Hindlimb muscle (tissue), 1 donor: ENCODE measurements around the gene PINLYP. TPM values are rescaled to one million over a fixed set of nuclear protein-coding genes. Genes with fewer than 3 reads are reported as not detected.

Experiments
- polyA plus RNA-seq: library from polyadenylated mRNA; unstranded; fragments of 120-200 nt; gene quantifications from one replicate; pipeline ENCODE4 v1.2.1, GENCODE V29; 2013; ENCODE audit not compliant: insufficient read length

PINLYP gene
- polyA plus RNA-seq, 1 donor: 2.9 TPM

Other genes starting within 250 kb of the PINLYP start
- gene CD177, start 222.1 kb upstream of the PINLYP start, polyA plus RNA-seq: 0.25 TPM
- not detected for gene TEX101, start 160.9 kb upstream of the PINLYP start, polyA plus RNA-seq
- 2.4 TPM for gene LYPD3, start 110.2 kb upstream of the PINLYP start, polyA plus RNA-seq
- 6.4 TPM for gene PHLDB3, start 71.1 kb upstream of the PINLYP start, polyA plus RNA-seq
- gene ETHE1, start 48.6 kb upstream of the PINLYP start, polyA plus RNA-seq: 18.0 TPM
- gene ZNF575, start 42.6 kb upstream of the PINLYP start, polyA plus RNA-seq: 6.7 TPM
- gene XRCC1, start 274 bp upstream of the PINLYP start, polyA plus RNA-seq: 39.5 TPM
- gene IRGQ, start 20.3 kb downstream of the PINLYP start, polyA plus RNA-seq: 13.8 TPM
- 9.9 TPM for gene ZNF576, start 20.8 kb downstream of the PINLYP start, polyA plus RNA-seq
- 0.52 TPM for gene SRRM5, start 36.3 kb downstream of the PINLYP start, polyA plus RNA-seq
- 64.9 TPM for gene ZNF428, start 43.8 kb downstream of the PINLYP start, polyA plus RNA-seq
- 7.8 TPM for gene CADM4, start 64.0 kb downstream of the PINLYP start, polyA plus RNA-seq
- 6.5 TPM for gene PLAUR, start 94.4 kb downstream of the PINLYP start, polyA plus RNA-seq
- gene IRGC, start 140.3 kb downstream of the PINLYP start, polyA plus RNA-seq: not detected
- gene SMG9, start 179.2 kb downstream of the PINLYP start, polyA plus RNA-seq: 40.9 TPM
- gene KCNN4, start 205.2 kb downstream of the PINLYP start, polyA plus RNA-seq: 1.1 TPM
- gene LYPD5, start 226.6 kb downstream of the PINLYP start, polyA plus RNA-seq: 0.52 TPM